Stimulated activated CD4-positive, alpha-beta T cell treated with anti-CD3 and anti-CD28 coated beads, Interleukin-15, amount 100 ng/mL, for 48 hours (primary cell): ENCODE data around the gene ATP2A2.
"Not testable (repeated sequence)": the region's sequence is repeated elsewhere in the genome, so short reads cannot be mapped to it uniquely, and the experiment has no call there.

Experiments
- DNase-seq, 2 donors: peaks; one replicate each; pipeline ENCODE4 v3.0.0-alpha.2; 2020; ENCODE audit warnings: low read depth in 2 of 2

Gene ATP2A2

DNA sequence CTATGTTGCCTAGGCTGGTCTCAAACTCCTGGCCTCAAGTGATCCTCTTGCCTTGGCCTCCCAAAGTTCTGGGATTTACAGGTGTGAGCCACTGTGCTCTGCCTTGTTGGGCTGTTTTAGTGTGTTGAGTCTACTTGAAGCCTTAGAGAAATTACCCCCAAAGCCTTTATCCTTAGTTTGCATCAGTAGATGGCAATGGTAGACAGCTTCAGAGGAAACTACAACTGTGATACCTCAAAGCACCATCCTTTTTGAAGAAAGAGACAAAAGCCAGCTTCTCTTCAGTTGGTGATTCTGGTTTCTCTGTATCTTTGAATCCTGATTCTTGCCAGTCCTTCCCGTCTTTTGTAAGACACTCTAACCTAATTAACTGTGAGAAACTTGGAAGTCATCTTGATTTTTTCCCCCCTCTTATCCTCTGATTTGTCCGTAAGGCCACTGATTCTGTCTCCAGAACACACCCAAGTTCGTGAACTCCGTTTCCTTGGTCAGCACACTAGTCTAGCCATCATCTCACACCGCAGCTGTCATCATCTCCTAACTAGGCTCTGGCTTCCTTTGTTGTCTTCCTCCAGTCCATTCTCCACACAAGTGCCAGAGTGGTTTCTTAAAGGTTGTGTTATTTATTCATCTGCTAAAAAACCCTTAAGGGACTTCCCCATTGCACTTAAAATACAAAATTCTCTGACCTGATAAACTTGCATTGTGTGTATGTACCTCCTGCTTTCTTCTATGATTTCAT lies 20.2 kb downstream of the ATP2A2 start:
- no peak for DNase-seq

DNA sequence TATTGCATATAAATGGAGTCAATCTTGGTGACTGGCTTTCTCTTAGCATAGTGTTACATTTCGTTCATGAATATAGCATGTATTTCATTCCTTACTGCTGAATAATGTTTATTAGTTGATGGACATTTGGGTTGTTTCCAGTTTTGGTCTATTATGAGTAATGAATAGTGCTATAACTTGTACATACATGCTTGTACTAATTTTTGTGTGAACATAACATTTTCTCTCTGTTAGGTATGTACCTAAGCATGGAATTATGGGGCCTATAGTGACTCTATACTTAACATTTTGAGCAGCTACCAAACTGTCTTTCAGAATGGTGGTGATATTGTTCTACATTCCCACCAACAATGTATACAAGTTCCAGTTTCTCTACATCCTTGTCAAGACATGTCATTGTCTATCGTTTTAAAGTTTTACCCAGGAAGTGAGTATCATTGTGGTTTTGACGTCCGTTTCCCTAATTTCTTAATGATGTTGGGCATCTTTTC lies 23.1 kb downstream of the ATP2A2 start:
- DNase-seq: no peak

DNA sequence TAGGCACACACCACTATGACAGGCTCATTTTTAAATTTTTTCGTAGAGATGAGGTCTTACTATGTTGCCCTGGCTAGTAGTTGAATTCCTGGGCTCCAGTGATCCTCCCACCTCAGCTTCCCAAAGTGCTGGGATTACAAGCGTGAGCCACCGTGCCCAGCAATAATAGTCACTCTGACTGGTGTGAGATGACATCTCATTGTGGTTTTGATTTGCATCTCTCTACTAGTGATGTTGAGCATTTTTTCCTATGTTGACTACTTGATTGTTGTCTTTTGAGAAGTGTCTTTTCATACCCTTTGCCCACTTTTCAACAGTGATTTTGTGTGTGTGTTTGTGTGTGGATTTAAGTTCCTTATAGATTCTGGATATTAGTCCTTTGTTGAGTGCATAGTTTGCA lies 26.3 kb downstream of the ATP2A2 start:
- DNase-seq: no peak

DNA sequence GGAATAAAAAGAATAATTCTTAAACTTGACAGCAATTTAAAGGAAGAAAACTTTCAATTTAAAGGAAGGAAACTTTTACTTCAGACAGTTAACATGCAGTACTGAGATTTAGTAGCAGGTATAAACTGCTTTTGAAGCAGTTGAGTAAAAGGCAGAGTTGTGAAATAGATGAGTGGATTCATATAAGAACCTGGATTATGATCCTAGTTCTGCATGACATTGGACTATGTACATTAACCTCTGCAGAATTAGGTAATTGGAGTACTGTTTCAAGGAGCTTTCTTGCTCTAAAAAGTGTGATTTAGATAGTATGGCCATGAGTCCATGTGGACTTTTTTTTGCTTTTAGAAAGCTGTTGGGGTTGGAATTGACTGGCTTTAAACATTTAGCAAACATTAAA lies 29.7 kb downstream of the ATP2A2 start:
- DNase-seq: no peak

DNA sequence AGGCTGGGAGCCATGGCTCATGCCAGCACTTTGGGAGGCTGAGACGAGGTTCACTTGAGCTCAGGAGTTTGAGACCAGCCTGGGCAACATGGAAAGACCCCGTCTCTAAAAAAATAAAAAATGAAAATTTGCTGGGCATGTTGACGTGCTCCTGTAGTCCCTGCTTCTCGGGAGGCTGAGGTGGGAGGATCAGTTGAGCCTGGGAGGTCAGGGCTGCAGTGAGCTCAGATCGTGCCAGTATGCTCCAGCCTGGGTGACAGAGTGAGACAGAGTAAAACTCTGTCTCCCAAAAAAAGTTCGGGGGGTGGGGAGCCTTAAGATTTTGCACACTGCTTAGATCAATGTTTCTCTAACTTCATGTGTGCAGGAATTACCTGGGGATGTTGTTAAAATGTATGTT lies 30.9 kb downstream of the ATP2A2 start:
- DNase-seq: no peak

DNA sequence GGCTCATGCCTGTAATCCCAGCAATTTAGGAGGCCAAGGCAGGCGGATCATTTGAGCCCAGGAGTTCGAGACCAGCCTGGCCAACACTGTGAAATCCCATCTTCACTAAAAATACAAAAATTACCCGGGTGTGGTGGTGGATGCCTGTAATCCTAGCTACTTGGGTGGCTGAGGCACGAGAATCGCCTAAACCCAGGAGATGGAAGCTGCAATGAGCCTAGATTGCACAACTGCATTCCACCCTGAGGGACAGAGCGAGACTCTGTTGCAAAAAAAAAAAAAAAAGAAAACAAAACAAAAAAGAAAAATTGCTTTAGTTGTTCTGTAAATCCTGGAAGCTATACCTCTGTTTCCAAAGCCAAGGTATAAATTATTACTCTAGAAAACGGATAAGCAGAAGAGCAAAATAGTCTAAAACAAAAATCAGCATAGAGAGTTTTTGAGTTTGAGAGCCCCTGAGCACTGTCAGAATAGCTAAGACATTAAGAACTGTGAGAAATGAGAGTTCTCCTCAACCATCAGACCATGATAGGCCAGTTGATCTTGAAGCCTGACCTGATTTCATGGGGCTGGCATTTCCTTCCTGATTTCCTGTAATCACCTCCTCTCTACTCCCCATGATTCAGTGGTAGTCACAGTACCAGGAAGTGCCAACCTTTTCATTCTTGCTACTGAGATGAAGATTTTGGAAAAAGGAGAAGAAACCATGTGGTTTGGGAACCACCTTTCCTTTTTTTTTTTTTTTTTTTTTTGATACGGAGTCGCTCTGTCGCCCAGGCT lies 31.7 kb downstream of the ATP2A2 start:
- DNase-seq: no peak

DNA sequence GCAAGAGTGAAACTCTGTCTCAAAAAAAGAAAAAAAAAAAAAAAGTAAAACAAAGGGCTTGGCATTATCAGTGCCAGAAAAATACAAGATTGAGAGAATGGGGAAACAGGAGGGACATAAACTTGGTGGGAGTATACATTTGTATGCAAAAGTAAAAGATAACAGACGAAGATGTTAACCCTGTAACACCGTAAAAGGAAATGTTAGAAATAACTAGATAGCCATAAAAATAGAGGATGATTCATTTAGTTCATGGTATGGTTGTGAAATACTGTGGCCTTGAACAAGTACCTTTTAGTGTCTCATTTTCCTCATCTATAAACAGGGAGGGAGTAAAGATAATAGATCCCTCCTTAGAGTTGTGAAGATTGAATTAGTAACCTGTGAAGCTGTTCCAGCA lies 33.3 kb downstream of the ATP2A2 start:
- DNase-seq: no peak

DNA sequence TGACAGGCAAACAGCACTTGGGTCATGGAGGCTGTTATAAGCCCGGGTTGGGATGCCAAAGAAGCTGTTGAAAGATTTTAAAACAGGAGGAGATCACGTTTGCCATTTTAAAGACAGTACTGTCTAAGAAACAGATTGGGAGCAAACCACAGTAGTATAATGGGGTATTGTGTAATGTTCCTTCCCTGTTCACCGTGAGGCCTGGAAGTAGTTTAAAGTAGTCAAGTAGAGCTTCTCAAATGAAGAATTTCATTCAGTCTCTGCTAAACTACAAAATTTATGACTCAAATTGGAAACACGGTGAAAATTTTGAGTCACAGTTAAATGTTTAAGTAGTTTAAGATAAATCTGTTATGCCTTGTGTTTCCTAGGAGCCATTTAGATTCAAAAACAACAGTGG lies 35.8 kb downstream of the ATP2A2 start:
- DNase-seq: no peak

DNA sequence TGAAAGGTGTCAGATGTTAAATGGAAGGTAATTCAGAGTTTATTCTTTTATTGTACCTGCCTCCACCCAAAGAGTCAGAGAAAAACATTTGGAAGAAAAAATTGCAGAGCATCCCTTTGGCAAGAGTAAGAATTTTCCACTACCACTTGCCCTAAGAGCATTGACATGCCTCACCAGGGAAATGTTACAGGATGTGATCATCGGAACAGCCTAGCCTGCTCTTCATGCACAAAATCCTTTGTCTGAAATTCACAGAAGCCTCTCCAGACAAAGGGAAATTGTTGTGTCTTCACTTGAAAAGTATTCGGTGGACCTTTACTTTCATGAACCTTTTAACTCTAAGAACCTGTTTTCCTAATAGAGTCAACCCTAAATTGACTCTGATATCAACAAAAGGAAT lies 36.9 kb downstream of the ATP2A2 start:
- DNase-seq: no peak

DNA sequence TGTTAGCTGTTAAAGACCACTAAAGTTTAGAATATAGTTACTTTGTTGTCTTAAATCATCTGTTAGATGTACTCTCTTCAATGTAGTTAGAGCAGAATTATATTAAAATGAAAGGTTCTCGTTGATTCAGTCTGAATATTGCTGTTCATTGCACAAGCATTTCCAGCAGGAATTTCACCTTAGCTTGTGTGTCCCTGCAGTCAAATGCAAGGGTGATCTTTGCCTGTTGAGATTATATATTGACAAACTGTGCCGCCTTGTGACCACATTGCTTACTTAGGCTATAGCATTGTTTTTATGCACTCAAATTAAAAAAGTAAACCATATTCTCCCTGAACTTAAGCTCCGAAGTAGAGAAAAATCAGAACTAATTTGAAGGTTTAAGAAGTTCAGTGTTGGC lies 39.5 kb downstream of the ATP2A2 start:
- DNase-seq: no peak

DNA sequence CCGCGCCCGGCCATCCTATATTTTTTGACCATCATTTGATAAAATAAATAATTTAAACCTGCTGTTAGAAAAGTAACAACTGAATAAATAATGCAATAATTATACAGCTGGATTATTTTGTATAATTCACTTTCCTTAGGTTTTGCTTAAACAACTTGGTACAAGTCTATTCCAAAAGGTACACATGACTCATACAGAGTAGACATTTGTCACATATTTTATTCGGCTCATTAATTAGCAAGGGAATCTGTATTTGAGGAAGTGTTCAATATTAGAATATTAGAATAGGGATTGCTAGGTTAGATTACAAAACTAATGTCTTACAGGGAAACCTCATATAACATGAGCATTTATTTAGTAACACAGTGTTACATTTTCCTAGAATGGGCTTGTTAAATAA lies 48.7 kb downstream of the ATP2A2 start:
- DNase-seq: no peak

DNA sequence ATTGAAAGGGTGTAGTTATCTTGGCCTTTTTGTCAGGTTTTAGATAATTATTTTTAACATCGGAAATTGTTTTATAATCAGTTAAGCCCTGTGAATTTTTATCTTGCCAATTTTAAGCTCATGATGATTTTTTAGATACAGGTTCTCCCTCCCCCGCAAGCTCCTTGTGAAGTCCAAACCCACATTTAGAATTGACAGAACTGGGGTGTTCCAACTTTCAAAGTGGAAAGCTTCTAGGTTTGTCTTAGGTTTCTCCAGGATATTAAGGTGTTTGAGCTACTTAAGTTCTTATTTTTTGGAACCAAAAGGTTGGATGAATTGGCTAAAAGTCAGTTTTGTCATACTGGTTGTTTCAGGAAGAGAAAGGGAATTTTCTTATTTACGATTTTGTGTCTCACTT lies 49.1 kb downstream of the ATP2A2 start:
- DNase-seq: no peak

DNA sequence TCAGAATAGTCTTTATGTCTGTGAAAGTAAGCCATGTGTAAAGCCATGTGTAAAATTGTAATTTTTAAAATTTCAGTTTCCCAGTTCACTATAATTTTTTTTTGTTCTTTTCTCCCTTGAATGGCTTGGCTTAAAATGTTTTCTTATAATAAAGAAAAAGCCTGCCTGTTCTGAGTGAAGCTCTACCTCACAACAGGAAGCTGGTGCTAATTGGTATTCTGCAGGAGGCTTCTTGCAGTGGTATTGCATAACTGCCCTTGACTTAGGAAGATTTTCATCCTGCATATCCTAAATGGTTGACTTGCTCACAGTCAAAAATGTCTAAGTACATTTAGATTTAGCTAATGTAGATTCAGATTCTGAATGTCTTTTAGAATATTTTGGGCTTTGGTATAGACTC lies 49.5 kb downstream of the ATP2A2 start:
- DNase-seq: no peak

DNA sequence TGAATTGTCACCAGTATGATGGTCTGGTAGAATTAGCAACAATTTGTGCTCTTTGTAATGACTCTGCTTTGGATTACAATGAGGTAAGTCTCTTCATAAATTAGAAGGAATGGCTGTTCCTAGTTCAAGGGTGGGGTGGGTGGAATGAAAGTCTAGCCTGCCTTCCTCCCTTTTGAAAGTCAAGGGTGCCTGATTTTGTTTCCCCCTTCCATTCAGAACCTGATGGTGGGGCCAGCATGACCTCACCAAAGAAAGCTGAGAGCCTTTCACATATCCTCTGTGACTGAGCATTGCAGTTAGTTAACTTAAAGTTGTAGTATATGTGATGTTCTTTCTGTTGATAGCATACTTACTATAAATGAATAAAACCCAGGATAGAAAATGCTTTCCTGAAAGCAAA lies 52.2 kb downstream of the ATP2A2 start:
- DNase-seq: no peak

DNA sequence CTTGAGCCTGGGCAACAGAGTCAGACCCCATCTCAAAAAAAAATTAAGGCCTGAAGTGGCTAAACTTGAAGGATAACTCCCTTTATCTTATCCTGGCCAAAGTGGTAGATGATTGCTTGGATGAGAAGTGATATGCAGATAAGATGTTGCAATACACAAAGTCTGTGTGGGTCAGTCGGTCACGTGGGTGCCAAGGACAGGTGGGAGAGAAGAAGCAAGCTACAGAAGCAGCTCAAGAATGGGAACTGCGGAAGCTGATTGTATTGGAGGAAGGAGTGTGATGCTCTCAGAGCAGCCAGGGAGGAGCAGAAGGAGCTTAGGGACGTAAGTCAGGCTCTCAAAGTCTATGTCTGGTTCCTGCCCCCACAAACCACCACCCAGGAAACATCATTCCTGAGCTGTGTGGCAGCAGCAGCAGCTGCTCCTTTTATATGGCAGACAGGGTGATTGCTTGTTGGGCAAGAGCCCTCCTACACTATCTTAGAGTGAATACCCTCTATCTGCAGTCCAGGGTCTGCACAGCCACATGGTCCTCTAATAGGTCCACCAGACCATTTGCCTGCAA lies 54.5 kb downstream of the ATP2A2 start:
- no peak for DNase-seq

DNA sequence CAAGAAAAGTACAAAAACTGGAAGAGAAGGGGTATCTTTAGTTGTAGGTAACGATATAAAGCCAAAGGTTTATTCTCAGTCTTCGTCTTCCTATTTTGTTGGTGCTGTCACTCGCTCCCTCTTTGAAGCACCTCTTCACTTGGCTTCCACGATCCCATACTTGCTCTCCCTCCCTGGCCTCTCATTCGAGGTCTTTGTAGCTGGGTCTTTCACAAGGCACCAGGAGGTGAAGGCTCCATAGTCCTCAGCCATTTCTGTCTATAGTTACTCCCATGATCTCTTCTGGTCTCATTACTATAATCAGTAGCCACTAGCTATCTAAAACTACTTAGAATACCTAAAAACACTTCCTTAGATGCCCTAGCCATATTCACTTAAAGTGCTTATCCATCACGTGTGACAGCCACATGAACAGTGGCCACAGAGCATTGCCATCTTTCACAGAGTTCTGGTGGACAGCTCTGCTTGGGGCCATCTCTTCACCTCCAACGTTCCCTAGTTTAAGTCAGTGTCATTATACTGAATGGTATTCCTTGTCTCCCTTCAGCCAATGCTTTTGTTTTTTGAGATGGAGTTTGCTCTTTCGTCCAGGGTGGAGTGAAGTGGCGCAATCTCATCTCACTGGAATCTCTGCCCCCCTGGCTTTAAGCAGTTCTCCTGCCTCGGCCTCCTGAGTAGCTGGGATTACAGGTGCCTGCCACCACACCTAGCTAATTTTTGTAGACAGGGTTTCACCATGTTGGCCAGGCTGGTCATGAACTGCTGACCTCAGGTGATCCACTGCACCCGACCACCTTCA lies 57.1 kb downstream of the ATP2A2 start:
- no peak for DNase-seq

DNA sequence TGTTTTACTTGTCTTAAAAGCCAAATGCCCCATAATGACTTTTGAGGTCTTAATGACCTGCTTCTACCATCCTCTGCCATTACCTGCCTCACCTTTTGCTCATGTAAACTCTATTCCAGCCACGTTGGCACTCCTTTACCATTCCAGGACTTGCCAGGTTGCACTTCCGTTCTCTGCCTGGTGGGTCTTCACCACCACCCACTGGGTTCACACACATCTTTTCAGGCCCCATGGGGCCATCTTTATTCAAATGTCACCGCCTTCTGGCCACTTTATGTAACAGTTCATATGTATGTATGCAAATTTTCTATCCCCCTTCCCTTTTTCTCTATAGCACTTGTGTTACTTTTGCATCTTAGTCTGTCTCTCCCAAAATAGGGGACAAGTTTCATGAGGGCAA lies 57.7 kb downstream of the ATP2A2 start:
- DNase-seq: no peak

DNA sequence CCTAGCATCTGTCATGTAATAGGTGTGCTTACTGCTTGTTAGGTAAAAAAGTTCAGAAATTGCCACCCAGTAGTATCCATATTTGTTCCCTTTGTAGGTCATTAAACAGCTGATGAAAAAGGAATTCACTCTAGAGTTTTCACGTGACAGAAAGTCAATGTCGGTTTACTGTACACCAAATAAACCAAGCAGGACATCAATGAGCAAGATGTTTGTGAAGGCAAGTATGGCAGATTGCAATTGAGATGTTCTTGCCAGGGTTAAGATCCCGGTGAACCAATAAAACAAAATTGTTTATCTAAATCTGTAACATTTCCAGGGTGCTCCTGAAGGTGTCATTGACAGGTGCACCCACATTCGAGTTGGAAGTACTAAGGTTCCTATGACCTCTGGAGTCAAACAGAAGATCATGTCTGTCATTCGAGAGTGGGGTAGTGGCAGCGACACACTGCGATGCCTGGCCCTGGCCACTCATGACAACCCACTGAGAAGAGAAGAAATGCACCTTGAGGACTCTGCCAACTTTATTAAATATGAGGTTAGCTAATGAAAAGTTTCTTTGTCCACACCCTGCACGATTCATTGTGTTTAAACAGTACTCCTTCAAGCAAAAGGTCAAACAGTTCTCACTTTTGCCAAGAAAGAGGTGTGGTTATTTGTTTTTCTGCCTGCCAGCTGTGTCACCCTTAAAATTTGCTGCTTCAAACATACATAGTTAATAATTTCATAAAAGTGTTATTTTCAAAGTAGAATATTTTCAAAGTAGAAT lies 58.3 kb downstream of the ATP2A2 start:
- no peak for DNase-seq

DNA sequence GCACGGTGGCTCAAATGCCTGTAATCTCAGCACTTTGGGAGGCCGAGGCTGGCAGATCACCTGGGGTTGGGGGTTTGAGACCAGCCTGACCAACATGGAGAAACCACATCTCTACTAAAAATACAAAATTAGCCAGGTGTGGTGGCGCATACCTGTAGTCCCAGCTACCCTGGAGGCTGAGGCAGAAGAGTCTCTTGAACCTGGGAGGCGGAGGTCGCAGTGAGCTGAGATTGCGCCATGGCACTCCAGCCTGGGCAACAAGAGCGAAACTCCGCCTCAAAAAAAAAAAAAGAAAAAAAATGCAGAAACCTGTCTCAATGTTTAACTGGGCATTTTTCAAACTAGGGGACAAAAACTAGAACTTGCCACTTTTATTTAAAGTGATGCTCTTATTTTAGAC lies 59.2 kb downstream of the ATP2A2 start:
- not testable (repeated sequence) for DNase-seq

DNA sequence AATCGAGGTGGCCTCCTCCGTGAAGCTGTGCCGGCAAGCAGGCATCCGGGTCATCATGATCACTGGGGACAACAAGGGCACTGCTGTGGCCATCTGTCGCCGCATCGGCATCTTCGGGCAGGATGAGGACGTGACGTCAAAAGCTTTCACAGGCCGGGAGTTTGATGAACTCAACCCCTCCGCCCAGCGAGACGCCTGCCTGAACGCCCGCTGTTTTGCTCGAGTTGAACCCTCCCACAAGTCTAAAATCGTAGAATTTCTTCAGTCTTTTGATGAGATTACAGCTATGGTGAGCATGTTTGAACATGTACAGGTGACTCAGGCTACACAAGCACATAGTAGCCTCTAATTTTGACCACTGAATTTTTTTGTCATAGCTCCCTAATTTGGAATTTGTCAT lies 59.7 kb downstream of the ATP2A2 start:
- no peak for DNase-seq

DNA sequence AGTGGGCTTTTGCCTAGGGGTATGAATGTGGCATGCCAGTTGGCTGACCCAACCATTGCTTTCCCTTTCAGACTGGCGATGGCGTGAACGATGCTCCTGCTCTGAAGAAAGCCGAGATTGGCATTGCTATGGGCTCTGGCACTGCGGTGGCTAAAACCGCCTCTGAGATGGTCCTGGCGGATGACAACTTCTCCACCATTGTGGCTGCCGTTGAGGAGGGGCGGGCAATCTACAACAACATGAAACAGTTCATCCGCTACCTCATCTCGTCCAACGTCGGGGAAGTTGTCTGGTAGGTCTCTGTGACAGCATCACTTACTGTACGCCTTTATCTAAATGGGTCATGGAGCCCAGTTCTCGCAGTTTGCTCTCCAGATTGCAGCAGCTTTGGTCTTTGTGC lies 61.1 kb downstream of the ATP2A2 start:
- DNase-seq: no peak
